HuH-7 (cell line): ENCODE results near the gene CHIC2.

Source experiments
- DNase-seq: peaks from one replicate; pipeline ENCODE4 v3.0.0; 2011; ENCODE audit warnings: low spot score

Gene CHIC2

GRCh38 chr4:54006755-54007154 is 57.6 kb downstream of the CHIC2 start:
- DNase-seq = peak; percentile 20

- peak; percentile 9 for DNase-seq
Measured at GRCh38 chr4:54005475-54005874, 58.9 kb downstream of the CHIC2 start.

- DNase-seq = peak; percentile 14
Measured at GRCh38 chr4:54004463-54004862, 59.9 kb downstream of the CHIC2 start.

- DNase-seq = no peak
Measured at GRCh38 chr4:54001668-54002365, 62.6 kb downstream of the CHIC2 start.

- DNase-seq = no peak
Measured at GRCh38 chr4:53997898-53998297, 66.5 kb downstream of the CHIC2 start.

GRCh38 chr4:53994382-53995102 is 69.9 kb downstream of the CHIC2 start:
- DNase-seq = no peak

GRCh38 chr4:53992785-53993184 is 71.6 kb downstream of the CHIC2 start:
- DNase-seq = no peak

GRCh38 chr4:53991821-53992220 is 72.6 kb downstream of the CHIC2 start:
- no peak for DNase-seq

GRCh38 chr4:53990641-53991040 is 73.8 kb downstream of the CHIC2 start:
- DNase-seq = no peak

- no peak for DNase-seq
Measured at GRCh38 chr4:53987761-53988171, 76.6 kb downstream of the CHIC2 start.

GRCh38 chr4:53986062-53986461 is 78.3 kb downstream of the CHIC2 start:
- DNase-seq = no peak

- DNase-seq = no peak
Measured at GRCh38 chr4:53981567-53981966, 82.8 kb downstream of the CHIC2 start.

- no peak for DNase-seq
Measured at GRCh38 chr4:53981066-53981465, 83.3 kb downstream of the CHIC2 start.

GRCh38 chr4:53974561-53974960 is 89.8 kb downstream of the CHIC2 start:
- DNase-seq = no peak

GRCh38 chr4:53967986-53968385 is 96.4 kb downstream of the CHIC2 start:
- no peak for DNase-seq

GRCh38 chr4:53963781-53964180 is 100.6 kb downstream of the CHIC2 start:
- DNase-seq = no peak

GRCh38 chr4:53963336-53963735 is 101.1 kb downstream of the CHIC2 start:
- DNase-seq = no peak

- no peak for DNase-seq
Measured at GRCh38 chr4:53962516-53963225, 101.7 kb downstream of the CHIC2 start.

GRCh38 chr4:53961351-53961750 is 103.1 kb downstream of the CHIC2 start:
- no peak for DNase-seq

GRCh38 chr4:53960843-53961242 is 103.6 kb downstream of the CHIC2 start:
- DNase-seq = no peak
